GM06990 (cell line): Measurements from ENCODE around the gene C17orf50.

Source experiments
- DNase-seq: peaks from one replicate; pipeline ENCODE4 v3.0.0-alpha.2; 2011; ENCODE audit not compliant: insufficient read length; ENCODE audit errors: extremely low read depth
- H3K27me3 ChIP-seq: replicated peaks from 2 replicates; pipeline ENCODE4 v1.6.0; 2011; ENCODE audit warnings: low read length; ENCODE audit not compliant: control insufficient read depth, insufficient read depth
- H3K36me3 ChIP-seq: 2 replicates; pipeline ENCODE4 v1.5.1; 2011; ENCODE audit warnings: low read length; ENCODE audit not compliant: control insufficient read depth, insufficient read depth
- H3K4me3 ChIP-seq: replicated peaks from 2 replicates; pipeline ENCODE4 v1.5.1; 2011; ENCODE audit warnings: low read depth, mild to moderate bottlenecking, control low read depth, low read length
- TF ChIP-seq, protein P1 (sequence below): IDR thresholded peaks from 2 replicates; pipeline ENCODE4 v1.5.1; 2011; ENCODE audit warnings: low read length, control low read depth, mild to moderate bottlenecking, inconsistent platforms; ENCODE audit not compliant: insufficient read depth, poor library complexity, severe bottlenecking

The C17orf50 gene

DNA sequence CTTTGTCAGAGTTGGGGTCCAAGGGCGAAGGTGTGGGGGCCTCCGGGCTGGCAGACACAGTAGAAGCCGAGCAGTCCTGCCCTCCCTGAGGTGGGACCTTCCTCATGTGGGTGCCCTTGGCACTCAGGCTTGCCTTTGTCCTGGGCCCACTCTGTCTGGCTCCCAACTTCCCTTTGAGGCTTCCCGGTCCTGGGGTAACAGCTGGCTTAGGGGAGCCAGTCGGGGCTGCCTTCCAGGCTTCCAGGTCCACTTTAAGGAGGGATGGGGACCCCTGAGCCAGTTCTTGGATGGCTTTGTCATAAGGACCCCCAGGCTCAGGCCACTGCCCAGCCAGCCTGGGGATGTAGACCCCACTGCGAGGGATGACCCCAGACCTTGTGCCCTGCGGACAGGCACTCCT lies 15.4 kb upstream of the C17orf50 start:
- Histone ChIP-seq H3K27me3 (peaks cover 4% of the 10 kb centered on the region), H3K4me3 (no peak overlapping the region), H3K36me3 (no peaks in the 10 kb centered on the region)
- DNase-seq, result no peak
- TF ChIP-seq, protein P1, sequence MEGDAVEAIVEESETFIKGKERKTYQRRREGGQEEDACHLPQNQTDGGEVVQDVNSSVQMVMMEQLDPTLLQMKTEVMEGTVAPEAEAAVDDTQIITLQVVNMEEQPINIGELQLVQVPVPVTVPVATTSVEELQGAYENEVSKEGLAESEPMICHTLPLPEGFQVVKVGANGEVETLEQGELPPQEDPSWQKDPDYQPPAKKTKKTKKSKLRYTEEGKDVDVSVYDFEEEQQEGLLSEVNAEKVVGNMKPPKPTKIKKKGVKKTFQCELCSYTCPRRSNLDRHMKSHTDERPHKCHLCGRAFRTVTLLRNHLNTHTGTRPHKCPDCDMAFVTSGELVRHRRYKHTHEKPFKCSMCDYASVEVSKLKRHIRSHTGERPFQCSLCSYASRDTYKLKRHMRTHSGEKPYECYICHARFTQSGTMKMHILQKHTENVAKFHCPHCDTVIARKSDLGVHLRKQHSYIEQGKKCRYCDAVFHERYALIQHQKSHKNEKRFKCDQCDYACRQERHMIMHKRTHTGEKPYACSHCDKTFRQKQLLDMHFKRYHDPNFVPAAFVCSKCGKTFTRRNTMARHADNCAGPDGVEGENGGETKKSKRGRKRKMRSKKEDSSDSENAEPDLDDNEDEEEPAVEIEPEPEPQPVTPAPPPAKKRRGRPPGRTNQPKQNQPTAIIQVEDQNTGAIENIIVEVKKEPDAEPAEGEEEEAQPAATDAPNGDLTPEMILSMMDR, result no peak

DNA sequence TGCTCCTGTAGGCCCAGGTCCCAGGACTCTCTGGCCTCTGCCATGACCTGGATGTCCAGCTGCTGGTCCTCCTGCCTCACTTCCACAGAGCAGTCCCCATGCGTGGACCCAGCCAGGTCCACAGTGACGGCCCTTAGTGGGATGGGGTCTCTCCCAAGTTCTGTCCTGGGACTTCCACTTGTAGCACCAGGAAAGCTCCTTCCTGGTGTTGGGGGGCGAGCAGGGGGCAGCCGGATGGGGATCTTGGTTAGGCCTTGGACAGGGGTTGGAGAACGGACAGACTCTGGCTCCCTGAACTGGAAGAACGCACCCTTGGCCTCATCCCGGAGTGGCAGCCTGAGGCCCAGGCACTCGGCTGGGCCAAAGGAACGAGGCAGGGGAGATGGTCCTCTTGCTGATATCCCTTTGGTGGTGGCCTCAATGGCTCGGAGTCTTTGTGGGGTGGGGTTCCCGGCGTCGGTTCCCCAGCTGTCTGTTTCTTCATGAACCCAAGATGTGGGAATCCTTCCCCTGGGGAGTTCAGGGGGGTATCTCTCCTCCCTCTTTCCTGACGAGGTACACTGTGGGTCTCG lies 14.9 kb upstream of the C17orf50 start:
- no peak for DNase-seq
- TF ChIP-seq, protein P1, result no peak
- peaks cover 4% of the 10 kb centered on the region for H3K27me3 ChIP-seq
- H3K4me3 ChIP-seq, result no peak overlapping the region
- no peaks in the 10 kb centered on the region for H3K36me3 ChIP-seq

DNA sequence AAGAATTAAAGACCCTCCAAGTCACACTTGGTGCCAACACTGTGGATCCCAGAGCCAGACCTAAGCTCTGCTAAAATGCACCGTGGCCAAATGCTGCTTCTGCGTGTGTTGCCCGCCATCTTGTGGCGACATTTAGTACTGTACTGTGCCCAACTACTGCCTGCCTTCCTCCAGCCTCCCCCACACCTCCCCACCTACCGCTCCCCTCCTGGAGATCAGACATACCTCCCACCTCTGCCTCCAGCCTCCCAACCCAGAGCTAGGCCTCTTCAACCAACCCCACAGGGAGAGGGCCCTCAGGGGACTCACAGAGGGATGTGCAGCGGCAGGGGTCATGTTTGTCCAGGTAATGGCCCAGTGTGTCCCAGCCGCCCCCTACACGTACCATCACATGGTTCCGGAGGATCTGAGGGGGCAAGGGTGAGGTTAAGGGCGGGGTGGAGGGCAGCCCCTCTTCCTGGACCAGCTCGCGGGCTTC lies 13.1 kb upstream of the C17orf50 start:
- TF ChIP-seq, protein P1, result peak; percentile 80
- no peak overlapping the region for H3K4me3 ChIP-seq
- peak; percentile 36 for DNase-seq
- peaks cover 2% of the 10 kb centered on the region; the same call in 1 of the 2 replicates for H3K27me3 ChIP-seq
- no peaks in the 10 kb centered on the region for H3K36me3 ChIP-seq

DNA sequence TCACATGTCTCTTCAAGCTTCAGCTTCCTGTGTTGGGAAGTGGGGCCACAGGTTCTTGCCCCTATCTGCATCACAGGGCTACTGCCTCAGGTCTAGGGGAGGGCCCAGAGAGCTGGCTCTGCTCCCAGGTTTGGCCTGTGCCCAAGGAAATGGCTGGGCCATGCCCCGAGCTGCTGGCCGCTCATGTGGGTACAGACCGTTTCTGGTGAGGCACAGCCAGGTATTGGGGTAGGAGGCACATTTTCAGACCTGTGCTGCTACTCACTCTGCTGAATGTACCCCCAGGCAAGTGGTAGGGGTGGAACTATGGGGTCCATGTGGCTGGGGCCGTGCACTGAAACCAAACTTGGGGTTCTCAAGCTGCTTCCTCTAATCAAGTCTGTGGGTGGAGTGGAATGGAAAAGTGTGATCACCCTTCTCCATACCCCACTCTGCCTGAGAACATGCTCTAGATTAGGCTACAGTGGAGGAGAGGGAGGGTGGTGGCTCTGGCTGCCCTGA lies 12.3 kb upstream of the C17orf50 start:
- H3K36me3 ChIP-seq, result no peaks in the 10 kb centered on the region
- peaks cover 2% of the 10 kb centered on the region; the same call in 1 of the 2 replicates for H3K27me3 ChIP-seq
- no peak for DNase-seq
- H3K4me3 ChIP-seq, result no peak overlapping the region
- TF ChIP-seq, protein P1, result no peak

DNA sequence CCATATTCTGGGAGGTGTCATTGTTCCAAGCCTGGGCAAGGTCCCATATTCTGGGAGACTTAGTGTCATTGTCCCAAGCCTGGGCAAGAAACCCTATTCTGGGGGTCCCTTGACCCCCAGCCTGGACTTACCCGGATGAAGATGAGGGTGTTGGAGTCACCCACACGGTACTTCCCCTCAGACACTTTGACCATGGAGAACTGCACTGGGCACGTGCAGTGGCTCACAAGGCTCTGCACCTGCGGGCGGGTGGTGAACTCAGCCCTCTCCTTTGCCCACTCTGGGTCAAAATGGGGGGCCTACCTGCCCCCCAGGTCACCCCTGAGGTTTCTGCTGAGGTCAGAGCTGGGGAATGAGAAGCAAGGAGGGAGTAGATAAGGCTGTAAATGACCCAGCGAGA lies 11.7 kb upstream of the C17orf50 start:
- TF ChIP-seq, protein P1, result no peak
- Histone ChIP-seq H3K4me3 (no peak overlapping the region), H3K36me3 (no peaks in the 10 kb centered on the region), H3K27me3 (peaks cover 2% of the 10 kb centered on the region; the same call in 1 of the 2 replicates)
- DNase-seq, result no peak
